GM18505 (cell line): ENCODE data around the gene FBXO31.

Experiments
- ATAC-seq: cut with Tn5 transposase; IDR thresholded peaks from one replicate; pipeline ENCODE4 v1.9.1; 2021; ENCODE audit not compliant: unreplicated experiment
- POLR2A ChIP-seq: IDR thresholded peaks from 4 replicates; pipeline ENCODE4 v1.6.1; 2011; ENCODE audit warnings: borderline replicate concordance; ENCODE audit not compliant: insufficient read depth, insufficient read length; ENCODE audit errors: extremely low read depth

The FBXO31 gene

GRCh38 chr16:87326151-87326571 is 57.4 kb downstream of the FBXO31 start:
- no peak for TF ChIP-seq POLR2A
- no peak for ATAC-seq

- TF ChIP-seq POLR2A: no peak
- ATAC-seq: no peak
These were observed 58.1 kb downstream of the FBXO31 start for GRCh38 chr16:87325423-87325858.

GRCh38 chr16:87324411-87325275 is 58.9 kb downstream of the FBXO31 start:
- TF ChIP-seq POLR2A: no peak
- ATAC-seq: no peak

GRCh38 chr16:87323727-87324410 is 59.7 kb downstream of the FBXO31 start:
- TF ChIP-seq POLR2A: no peak
- ATAC-seq: no peak

GRCh38 chr16:87322833-87323726 is 60.5 kb downstream of the FBXO31 start:
- no peak for ATAC-seq
- no peak for TF ChIP-seq POLR2A

DNA sequence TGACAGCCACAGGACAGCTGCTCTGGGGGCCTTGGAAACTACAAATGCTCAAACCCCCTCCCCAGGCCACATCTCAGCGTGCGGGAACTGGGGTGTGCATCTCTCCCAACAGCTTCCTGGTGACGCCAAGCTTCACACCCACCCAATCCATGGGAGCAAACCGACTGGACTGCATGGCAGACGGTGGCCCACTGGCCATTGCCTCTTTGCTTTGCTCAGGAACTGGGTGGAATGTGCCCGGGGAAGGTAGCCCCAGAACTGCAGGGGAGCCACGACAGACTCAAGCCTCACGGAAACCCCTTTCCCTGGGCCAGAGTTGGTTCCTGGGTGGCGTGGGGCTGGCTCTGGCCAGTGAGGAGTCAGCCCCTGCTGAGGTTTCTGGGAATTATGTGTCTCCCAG is 61.2 kb downstream of the FBXO31 start:
- no peak for ATAC-seq
- TF ChIP-seq POLR2A: no peak

DNA sequence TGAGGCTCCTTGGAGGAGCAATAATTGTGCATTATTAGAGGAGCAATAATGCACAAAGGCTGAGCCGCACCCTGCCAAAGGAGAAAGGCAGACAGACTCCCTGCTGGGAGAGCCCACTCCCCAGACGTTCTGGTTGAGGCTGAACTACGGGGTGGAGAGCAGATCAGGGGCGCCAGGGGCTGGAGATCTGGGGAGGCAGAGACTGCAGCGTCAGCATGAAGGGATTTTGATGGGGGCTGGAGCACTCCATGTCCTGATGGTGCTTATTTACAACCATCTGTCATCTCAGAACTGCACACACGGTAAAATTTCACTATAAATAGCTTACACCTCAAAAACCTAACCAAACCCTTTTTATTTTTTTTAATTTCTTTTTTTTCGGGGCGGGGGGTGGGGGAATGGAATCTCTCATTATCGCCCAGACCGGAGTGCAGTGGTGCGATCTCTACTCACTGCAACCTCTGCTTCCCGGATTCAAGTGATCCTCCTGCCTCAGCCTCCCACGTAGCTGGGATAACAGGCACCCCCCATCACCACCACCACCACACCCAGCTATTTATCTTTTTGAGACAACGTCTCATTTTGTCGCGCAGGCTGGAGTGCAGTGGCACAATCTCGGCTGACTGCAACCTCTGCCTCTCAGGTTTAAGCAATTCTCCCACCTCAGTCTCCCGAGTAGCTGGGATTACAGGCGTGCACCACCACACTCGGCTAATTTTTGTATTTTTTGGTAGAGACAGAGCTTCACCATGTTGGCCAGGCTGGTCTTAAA is 62.1 kb downstream of the FBXO31 start:
- ATAC-seq: no peak
- no peak for TF ChIP-seq POLR2A

DNA sequence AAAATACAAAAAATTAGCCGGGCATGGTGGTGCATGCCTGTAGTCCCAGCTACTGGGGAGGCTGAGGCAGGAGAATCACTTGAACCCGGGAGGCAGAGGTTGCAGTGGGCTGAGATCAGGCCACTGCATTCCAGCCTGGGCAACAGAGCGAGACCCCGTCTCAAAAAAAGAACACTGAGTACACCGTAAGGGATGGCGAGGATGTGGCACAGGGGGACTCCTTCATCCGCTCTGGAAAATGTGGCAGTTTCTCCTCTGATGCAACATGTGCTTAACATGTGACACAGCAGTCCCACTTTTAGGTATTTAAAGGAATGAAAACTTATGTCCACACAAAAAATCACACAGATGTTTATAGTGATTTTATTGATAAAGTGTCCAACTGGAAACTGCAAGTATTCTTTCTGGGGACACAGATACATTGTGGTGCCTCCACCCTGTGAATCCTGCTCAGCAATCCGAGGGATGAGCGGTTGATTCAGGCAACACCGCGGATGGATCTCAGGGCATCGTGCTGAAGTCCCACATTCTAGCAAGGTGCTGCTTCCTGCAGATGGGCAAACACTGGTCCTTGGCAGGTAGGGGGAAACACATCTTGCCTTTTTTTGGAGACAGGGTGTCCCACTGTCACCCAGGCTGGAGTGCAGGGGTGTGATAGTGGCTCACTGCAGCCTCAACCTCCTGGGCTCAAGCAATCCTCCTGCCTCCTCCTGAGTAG is 62.9 kb downstream of the FBXO31 start:
- ATAC-seq: no peak
- TF ChIP-seq POLR2A: no peak

DNA sequence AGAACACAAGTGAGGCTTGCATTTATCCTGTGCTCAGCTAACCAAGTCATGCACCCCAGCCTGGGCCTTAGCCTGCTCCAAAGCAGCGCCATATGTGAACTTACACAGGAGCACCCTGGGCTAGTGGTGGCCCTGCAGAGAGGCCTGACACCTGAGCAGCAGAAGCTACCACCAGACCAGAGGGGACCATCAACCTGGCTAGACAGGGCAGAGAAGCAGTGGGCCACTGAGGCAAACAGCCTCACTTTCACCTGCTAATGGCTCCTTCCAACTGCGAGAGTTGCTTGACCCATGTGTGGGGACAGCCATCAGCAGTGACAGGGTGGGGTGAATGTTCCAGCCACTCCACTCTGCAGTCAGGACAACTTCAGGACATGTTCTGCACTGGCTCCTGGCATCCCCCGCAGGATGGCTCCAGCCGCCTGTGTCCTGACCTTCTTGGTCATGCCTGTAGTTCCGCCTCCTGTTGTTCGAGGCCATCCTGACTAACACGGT is 63.5 kb downstream of the FBXO31 start:
- ATAC-seq: no peak
- no peak for TF ChIP-seq POLR2A

DNA sequence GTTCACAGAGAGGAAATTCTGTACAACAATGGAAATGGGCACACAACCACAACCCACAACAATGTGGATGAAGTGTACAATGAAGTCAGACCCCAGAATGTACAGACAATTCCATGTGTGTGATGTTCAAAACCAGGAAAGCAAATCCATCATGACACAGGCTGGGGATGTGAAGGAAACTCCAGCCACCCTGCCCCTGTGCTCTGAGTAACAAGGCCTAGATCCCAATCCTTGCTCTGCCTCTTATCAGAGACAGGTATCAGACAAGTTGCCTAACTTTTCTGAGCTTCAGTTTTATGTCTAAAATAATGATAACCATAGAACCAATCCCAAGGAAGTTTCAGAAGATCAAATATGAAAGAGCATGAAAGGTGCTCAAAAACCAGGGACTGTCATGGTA is 64.6 kb downstream of the FBXO31 start:
- ATAC-seq: no peak
- no peak for TF ChIP-seq POLR2A

- no peak for TF ChIP-seq POLR2A
- no peak for ATAC-seq
These were observed 65.6 kb downstream of the FBXO31 start for GRCh38 chr16:87317750-87318644.

GRCh38 chr16:87316923-87317749 is 66.4 kb downstream of the FBXO31 start, which contains the start of gene C16orf95:
TSS of gene C16orf95 (minus strand) at chr16:87317392. CDS start at chr16:87317242, 150 bp downstream.
- peak; percentile 86 for TF ChIP-seq POLR2A
- peak; percentile 89 for ATAC-seq
